Stimulated activated CD4-positive, alpha-beta T cell treated with anti-CD3 and anti-CD28 coated beads, TNF-alpha, amount 100 ng/mL, for 1 hour (primary cell): ENCODE data around the gene ADCY4.
"Not testable (repeated sequence)": the region's sequence is repeated elsewhere in the genome, so short reads cannot be mapped to it uniquely, and the experiment has no call there.

Source experiments
- DNase-seq, 3 donors: peaks; one replicate each; pipeline ENCODE4 v3.0.0-alpha.2; 2020; ENCODE audit warnings: low read depth in 3 of 3, low spot score in 1 of 3

Gene ADCY4

GRCh38 chr14:24366721-24367513 lies 32.0 kb upstream of the ADCY4 start:
- peak in 1 of 3 donors; percentile 3 for DNase-seq

DNA sequence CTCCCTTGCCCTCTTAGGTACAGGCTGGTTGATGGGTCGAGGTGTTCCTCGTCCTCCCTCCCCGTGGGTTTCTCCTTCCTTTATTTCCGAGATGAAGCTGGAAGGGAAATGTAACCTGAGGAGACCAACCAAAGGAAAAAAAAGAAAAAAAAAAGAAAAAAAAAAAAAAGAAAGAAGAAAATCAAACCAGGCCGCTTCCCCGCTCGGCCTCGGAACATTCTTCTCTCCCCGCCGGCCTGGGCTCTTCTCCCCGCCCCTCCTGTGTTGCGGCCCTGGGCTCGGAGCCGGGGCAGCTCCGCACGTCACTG lies 31.5 kb upstream of the ADCY4 start:
- no peak for DNase-seq

DNA sequence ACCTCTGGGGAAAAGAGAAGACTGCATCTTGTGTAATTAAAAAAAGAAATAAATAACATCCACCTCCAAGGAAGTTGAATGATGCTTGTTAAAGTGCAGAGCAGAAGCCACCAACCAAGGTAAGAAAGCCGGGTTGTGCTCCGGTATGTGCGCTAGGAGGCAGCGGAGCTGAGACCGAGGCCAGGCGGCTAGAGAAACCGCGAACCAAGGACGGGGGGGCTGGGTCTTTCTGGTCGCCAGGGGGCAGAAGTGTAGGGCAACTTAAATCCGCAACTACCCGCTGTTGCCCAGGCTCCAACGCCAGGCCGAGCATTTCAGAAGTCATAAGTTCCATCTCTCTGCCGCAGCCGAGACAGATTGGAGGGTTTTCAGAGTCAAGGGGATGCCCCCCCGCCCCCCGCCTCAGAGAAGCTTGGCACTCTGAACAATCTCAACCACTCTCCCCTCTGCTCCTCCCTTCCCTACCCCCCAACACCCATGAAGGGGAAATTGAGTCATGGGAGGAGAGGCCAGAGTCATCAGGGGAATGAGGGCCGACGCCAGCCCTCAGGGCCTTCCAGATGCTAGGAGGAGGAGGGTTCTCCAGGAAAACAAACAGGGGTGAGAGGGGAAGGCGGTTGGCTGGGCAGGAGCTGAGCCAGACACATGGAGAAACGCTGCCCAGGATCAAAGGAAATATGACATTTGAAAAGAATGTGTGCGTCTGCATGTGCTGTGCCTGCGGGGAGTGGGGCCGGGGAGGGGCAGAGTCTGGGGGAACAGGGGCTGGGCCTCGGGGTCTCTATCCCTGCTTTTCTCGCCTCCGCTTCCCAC lies 30.9 kb upstream of the ADCY4 start:
- DNase-seq, result peak; percentile 10 to 49 (median 46)

DNA sequence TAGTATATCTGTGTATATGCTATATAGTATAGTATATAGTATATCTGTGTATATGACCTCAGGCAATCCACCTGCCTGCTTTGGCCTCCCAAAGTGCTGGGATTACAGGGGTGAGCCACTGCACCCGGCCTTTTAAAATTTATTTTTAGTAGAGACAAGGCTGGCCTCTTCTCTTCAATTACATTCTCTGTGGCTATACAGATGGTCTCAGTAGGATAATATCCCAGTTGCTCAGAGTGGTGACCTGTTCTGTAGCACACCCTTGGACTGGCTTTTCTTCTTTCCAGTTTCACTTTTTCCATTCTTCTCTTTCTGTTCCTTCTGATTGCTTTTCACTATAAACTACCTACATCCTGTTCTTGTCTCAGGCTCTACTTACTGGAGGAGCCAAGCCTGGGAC lies 30.0 kb upstream of the ADCY4 start:
- DNase-seq, result no peak

GRCh38 chr14:24363401-24363800 lies 28.5 kb upstream of the ADCY4 start:
- no peak for DNase-seq

DNA sequence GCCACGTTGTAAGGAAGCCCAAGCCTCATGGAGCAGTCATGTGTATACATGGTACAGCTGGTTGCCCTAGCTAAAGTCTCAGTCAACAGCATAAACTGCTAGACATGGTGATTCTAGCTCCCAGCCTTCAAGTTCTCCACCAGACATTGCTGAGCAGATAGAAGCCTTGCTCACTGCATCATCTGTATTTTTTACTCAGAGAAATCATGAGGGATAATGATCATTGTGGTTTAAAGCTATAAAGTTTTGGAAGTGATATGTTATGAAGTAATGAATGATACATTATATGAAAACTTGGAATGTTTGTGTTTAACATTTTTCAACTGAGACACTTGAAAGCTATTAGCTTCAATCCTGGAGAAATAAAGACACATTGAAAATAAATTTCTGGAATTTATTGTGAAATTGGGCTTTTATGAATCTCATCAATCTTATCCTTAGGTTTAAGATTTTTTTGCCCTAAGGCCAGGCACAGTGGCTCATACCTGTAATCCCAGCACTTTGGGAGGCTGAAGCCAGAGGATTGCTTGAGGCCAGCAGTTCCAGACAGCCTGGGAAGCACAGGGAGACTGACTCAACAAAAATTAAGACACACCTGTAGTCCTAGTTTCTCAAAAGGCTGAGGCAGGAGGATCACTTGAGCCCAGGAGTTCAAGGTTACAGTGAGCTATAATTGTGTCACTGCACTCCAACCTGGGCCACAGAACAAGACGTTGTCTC lies 27.5 kb upstream of the ADCY4 start:
- DNase-seq, result no peak

DNA sequence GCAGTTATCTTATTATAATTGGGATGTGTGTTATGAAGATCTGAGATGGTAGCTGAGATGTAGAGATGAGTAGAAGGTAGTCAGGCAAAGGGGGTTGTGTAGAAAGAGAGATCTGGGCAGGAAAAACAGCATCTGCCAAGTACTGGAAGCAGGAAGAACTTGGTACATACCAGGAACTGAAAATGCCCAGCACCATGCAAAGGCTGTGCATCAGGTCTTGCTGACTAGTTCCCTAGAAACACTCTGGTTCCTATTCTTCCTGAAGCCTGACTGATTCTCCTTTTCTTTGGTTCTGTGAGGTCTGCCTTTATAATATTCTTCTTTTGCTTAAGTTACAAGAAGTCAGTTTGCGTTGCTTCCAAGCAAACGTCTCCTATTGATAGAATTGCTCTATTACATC lies 26.5 kb upstream of the ADCY4 start:
- DNase-seq, result no peak

GRCh38 chr14:24360281-24360680 lies 25.4 kb upstream of the ADCY4 start:
- no peak for DNase-seq

- no peak for DNase-seq
These were observed 21.3 kb upstream of the ADCY4 start for GRCh38 chr14:24356208-24356607.

DNA sequence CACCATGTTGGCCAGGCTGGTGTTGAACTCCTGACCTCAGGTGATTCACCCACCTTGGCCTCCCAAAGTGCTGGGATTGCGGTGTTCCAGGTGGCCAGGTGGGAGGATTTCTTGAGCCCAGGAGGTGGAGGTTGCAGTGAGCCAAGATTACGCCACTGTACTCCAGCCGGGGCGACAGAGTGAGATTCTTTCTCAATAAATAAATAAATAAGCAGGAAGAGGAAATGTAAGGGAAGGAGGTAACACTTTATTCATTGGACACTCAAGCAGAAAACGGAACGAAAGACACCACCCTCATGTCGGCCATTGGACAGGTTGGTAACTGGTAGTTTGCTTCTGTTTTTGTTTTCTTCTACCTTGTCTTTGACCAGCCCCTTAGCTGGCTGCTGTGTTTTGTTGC lies 20.1 kb upstream of the ADCY4 start:
- no peak for DNase-seq

GRCh38 chr14:24354482-24354825 lies 19.6 kb upstream of the ADCY4 start:
- not testable (repeated sequence) for DNase-seq

DNA sequence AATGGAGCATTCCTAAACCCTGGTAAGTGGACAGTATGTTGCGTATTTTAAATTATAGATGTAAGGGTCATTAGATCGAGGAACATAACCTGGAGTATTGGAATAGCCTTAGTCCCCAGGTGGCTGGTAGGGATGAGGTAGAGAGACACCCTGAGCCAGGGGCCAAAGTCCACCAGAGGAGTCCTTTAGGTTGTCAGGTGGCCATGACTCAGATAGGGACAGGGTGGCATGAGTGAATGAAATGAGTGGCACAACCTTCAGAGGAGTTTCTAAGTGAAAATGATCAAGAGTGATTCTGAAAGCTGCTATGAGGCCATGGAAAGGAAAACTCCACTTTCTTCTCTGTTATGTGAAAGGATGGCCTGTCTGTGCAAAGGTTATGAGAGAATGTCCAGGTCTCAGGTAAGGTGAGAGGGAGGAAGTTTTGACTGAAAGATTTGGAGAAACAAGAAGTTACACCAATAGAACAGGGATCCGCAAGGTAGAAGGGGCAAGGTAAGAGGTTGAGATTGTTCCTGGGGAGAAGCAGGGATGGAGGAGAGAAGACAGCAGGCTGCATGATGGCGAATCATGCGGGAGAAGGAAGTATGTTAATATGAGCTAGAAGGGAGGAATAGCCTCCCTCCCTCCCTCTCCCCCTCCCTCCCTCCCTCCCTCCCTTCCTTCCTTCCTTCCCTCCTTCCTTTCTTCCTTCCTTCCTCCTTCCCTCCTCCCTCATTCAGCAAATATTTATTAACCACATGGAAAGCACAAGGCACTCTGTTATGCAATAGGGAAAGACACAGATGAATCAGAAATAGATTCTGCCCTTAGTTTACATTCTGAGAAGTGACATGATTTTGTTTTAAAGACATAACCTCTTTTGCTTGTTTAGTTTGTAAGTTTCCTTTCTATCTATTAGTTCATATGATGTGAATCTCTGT lies 18.9 kb upstream of the ADCY4 start:
- no peak for DNase-seq

- no peak for DNase-seq
These were observed 16.6 kb upstream of the ADCY4 start for GRCh38 chr14:24351517-24351916.

DNA sequence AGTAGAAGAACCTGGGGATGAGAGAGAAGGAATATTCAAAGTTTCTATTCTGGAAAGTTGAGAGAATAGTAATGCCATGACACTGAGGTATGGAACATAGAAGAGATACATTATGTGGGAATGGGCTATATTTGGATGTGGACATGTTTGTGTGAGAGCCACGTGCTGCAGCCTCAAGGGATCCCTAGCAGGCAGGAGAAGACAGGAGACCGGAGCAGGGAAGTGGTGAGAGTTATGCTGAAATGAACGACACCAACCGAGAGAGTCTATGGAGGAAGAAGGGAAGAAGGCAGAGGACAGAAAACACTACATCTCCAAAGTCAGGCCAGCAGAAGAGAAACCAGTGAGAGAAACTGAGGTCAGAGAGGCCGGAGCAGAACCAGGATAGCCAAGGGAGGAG lies 14.9 kb upstream of the ADCY4 start:
- no peak for DNase-seq

DNA sequence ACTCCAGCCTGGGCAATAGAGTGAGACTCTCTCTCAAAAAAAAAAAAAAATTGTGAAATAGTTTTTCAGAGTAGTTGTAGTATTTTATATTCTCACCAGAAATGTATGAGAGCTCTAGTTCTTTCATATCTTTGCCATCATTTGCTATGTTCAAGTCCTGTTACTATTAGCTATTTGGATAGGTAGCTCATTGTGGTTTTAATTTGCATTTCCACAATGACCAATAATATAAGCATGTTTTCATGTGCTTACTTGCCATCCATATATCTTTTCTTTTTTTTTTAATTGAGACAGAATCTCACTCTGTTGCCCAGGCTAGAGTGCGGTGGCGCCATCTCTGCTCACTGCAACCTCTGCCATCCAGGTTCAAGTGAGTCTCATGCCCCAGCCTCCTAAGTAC lies 13.3 kb upstream of the ADCY4 start:
- no peak for DNase-seq

GRCh38 chr14:24347134-24347533 lies 12.3 kb upstream of the ADCY4 start:
- DNase-seq, result no peak

- no peak for DNase-seq
These were observed 9.2 kb upstream of the ADCY4 start for GRCh38 chr14:24343795-24344660.

DNA sequence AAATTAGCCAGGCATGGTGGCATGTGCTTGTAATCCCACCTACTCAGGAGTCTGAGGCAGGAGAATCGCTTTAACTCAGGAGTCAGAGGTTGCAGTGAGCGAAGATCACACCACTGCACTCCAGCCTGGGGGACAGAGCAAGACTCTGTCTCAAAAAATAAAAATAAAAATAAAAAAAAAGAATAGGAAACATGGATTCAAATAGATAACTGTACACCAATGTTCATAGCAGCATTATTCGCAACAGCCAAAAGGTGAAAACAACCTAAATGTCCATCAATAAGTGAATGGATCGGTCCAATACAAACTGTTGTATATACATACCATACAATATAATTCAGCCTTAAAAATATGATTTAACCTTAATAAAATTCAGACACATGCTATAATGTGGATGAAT lies 8.0 kb upstream of the ADCY4 start:
- DNase-seq, result no peak

DNA sequence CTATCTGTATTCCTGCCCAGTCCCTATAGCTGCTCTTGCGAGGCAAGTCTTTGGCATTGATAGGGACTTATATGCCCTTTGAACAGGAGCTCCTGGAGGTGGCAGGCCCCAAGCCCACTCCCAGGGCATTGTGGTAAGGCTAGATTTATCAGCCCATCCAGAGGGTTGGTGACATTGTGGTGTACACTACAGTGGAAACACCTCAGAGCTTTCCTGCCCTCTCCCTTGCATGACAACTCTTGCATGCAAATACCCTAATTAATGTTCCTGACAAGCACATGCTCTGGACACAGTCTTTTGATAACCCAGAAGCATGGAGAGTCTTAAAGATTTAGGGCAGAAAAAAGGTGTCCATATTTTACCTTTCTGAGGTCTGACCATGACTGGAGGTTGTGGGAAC lies 5.7 kb upstream of the ADCY4 start:
- DNase-seq, result no peak
